ENCODE data around the gene ZNF219. TPM values are rescaled to one million over a fixed set of nuclear protein-coding genes. Genes with fewer than 3 reads are reported as not detected.

ZNF219 gene
- total RNA-seq, 1 experiment from 2014 or later: 19.9 TPM

DNA sequence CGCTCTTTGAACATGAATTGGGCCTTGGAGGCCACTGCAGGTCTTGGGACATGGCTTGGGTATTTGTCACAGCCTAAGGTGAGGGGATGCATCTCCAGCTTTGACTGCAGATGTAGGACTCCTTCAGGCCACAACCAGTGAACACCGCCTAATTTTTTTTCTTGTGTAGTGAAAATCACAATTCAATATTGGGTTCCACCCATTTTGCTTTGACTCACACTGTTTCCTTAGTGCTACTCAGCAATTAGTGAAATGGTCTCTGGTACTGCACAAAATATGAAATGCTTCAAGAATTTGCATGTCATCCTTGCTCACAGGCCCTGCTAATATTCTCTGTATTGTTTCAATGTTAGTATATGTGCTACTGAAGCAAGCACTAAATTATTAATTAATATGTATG is 14.9 kb upstream of the ZNF219 start:
- POLR2A ChIA-PET: no interaction called here
- Histone ChIP-seq H3K27me3 (ENCODE audit: control insufficient read depth, insufficient read depth, low read length) (no peaks in the 10 kb centered on the region), H3K4me1 (ENCODE audit: control insufficient read depth, insufficient read depth, low read length) (no peaks in the 10 kb centered on the region), H3K4me3 (ENCODE audit: low read depth in 2 of 2, low read length in 2 of 2) (no peak overlapping the region), H3K27ac (ENCODE audit: low read length) (no peak overlapping the region), H3K9me3 (ENCODE audit: control insufficient read depth, insufficient read depth, low read depth, low read length) (no peaks in the 10 kb centered on the region), H3K36me3 (ENCODE audit: control insufficient read depth, insufficient read depth, low read length) (no peaks in the 10 kb centered on the region)
- DNase-seq (ENCODE audit: low read depth, low spot score) (no peak), ATAC-seq (no peak)
- no TSS peak for BruUV-seq (replicated peaks)
- in situ Hi-C loops (cut with HindIII; ENCODE audit: low pct_unique_long_range_greater_than_20kb, low sequenced_read_pairs) (no loop called here), intact Hi-C loops (cut with micrococcal nuclease; ENCODE audit: unreplicated experiment) (no loop called here)
- TF ChIP-seq SIN3A (IDR thresholded peaks at IDR 0.05; ENCODE audit: borderline replicate concordance, insufficient read depth, low read depth, low read length) (no peak), TCF7L2 (IDR thresholded peaks at IDR 0.05; ENCODE audit: low read depth, low read length) (no peak)
- TF ChIP-seq, protein P1, sequence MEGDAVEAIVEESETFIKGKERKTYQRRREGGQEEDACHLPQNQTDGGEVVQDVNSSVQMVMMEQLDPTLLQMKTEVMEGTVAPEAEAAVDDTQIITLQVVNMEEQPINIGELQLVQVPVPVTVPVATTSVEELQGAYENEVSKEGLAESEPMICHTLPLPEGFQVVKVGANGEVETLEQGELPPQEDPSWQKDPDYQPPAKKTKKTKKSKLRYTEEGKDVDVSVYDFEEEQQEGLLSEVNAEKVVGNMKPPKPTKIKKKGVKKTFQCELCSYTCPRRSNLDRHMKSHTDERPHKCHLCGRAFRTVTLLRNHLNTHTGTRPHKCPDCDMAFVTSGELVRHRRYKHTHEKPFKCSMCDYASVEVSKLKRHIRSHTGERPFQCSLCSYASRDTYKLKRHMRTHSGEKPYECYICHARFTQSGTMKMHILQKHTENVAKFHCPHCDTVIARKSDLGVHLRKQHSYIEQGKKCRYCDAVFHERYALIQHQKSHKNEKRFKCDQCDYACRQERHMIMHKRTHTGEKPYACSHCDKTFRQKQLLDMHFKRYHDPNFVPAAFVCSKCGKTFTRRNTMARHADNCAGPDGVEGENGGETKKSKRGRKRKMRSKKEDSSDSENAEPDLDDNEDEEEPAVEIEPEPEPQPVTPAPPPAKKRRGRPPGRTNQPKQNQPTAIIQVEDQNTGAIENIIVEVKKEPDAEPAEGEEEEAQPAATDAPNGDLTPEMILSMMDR (IDR thresholded peaks at IDR 0.05): no peak
- CTCF ChIA-PET: no interaction called here

GRCh38 chr14:21112255-21112654 is 13.8 kb upstream of the ZNF219 start:
- in situ Hi-C loops (cut with HindIII; ENCODE audit: low pct_unique_long_range_greater_than_20kb, low sequenced_read_pairs) (no loop called here), intact Hi-C loops (cut with micrococcal nuclease; ENCODE audit: unreplicated experiment) (no loop called here)
- Histone ChIP-seq H3K4me1 (ENCODE audit: control insufficient read depth, insufficient read depth, low read length) (no peaks in the 10 kb centered on the region), H3K9me3 (ENCODE audit: control insufficient read depth, insufficient read depth, low read depth, low read length) (no peaks in the 10 kb centered on the region), H3K36me3 (ENCODE audit: control insufficient read depth, insufficient read depth, low read length) (no peaks in the 10 kb centered on the region), H3K4me3 (ENCODE audit: low read depth in 2 of 2, low read length in 2 of 2) (no peak overlapping the region), H3K27me3 (ENCODE audit: control insufficient read depth, insufficient read depth, low read length) (no peaks in the 10 kb centered on the region), H3K27ac (ENCODE audit: low read length) (no peak overlapping the region)
- POLR2A ChIA-PET: no interaction called here
- ATAC-seq (no peak), DNase-seq (ENCODE audit: low read depth, low spot score) (no peak)
- BruUV-seq (replicated peaks): no TSS peak
- no peak for TF ChIP-seq REST (IDR thresholded peaks at IDR 0.05; ENCODE audit: insufficient read depth in 1 of 2, low read depth in 2 of 2, low read length in 1 of 2)
- TF ChIP-seq POLR2AphosphoS5 (IDR thresholded peaks at IDR 0.05; ENCODE audit: low read depth, low read length): no peak
- no peak for TF ChIP-seq TCF7L2 (IDR thresholded peaks at IDR 0.05; ENCODE audit: low read depth, low read length)
- no peak for TF ChIP-seq SIN3A (IDR thresholded peaks at IDR 0.05; ENCODE audit: borderline replicate concordance, insufficient read depth, low read depth, low read length)
- TF ChIP-seq, protein P1 (IDR thresholded peaks at IDR 0.05): no peak
- CTCF ChIA-PET: no interaction called here

Measured in Panc1 (cell line).